Osteoblast (primary cell): Measurements from ENCODE around the gene ADI1. TPM values are rescaled to one million over a fixed set of nuclear protein-coding genes. Genes with fewer than 3 reads are reported as not detected.
"Not testable (repeated sequence)": the region's sequence is repeated elsewhere in the genome, so short reads cannot be mapped to it uniquely, and the experiment has no call there.

Source experiments
- DNase-seq: peaks from one replicate; pipeline ENCODE4 v3.0.0; 2011; ENCODE audit warnings: low spot score, mixed read lengths; ENCODE audit not compliant: insufficient read length; ENCODE audit errors: missing footprints
- H2AFZ ChIP-seq: 2 replicates; pipeline ENCODE4 v1.6.0; 2011; ENCODE audit warnings: mild to moderate bottlenecking, low read length
- H3K27ac ChIP-seq: 2 replicates; pipeline ENCODE4 v1.5.1; 2011; ENCODE audit warnings: mild to moderate bottlenecking, low read depth, low read length, moderate library complexity
- H3K27me3 ChIP-seq: 2 replicates; pipeline ENCODE4 v1.6.0; 2012; ENCODE audit warnings: mild to moderate bottlenecking, control low read depth, inconsistent platforms, low read length, moderate library complexity; ENCODE audit not compliant: insufficient read depth
- H3K36me3 ChIP-seq: 2 replicates; pipeline ENCODE4 v1.5.1; 2011; ENCODE audit warnings: mild to moderate bottlenecking, low read length, control low read depth, moderate library complexity; ENCODE audit not compliant: insufficient read depth
- H3K4me1 ChIP-seq: 2 replicates; pipeline ENCODE4 v1.5.1; 2011; ENCODE audit warnings: mild to moderate bottlenecking, low read length, control low read depth, moderate library complexity; ENCODE audit not compliant: insufficient read depth
- H3K4me2 ChIP-seq: 2 replicates; pipeline ENCODE4 v1.6.0; 2011; ENCODE audit warnings: mild to moderate bottlenecking, low read length; ENCODE audit not compliant: insufficient read depth
- H3K4me3 ChIP-seq: fragments of 200-600 bp; sonication (generic); 3 replicates; pipeline ENCODE4 v1.5.1; 2012; ENCODE audit warnings: mild to moderate bottlenecking, low read length, inconsistent platforms; ENCODE audit not compliant: insufficient read depth
- H3K79me2 ChIP-seq: 2 replicates; pipeline ENCODE4 v1.6.0; 2012; ENCODE audit warnings: mild to moderate bottlenecking, low read length, control low read depth, inconsistent platforms; ENCODE audit not compliant: insufficient read depth
- H3K9me3 ChIP-seq: 2 replicates; pipeline ENCODE4 v1.5.1; 2011; ENCODE audit warnings: low read depth, low read length, control low read depth
- H4K20me1 ChIP-seq: 2 replicates; pipeline ENCODE4 v1.6.0; 2012; ENCODE audit warnings: mild to moderate bottlenecking, low read length, control low read depth; ENCODE audit not compliant: insufficient read depth
- CTCF ChIP-seq: IDR thresholded peaks from 2 replicates; pipeline ENCODE4 v1.5.1; 2011; ENCODE audit warnings: mild to moderate bottlenecking, low read depth, low read length, moderate library complexity; ENCODE audit errors: extremely low read depth
- total RNA-seq: library from RNA; depleted of rRNA; stranded (reverse); fragments of >200 nt; gene quantifications from 2 replicates; pipeline ENCODE4 v1.2.3, GENCODE V29; 2012

ADI1 gene
- total RNA-seq, 1 donor = 55.4 TPM

- Histone ChIP-seq H2AFZ (no peak overlapping the region), H4K20me1 (no peaks in the 10 kb centered on the region), H3K4me2 (no peak overlapping the region), H3K36me3 (peaks cover 27% of the 10 kb centered on the region), H3K79me2 (no peaks in the 10 kb centered on the region), H3K27me3 (no peaks in the 10 kb centered on the region), H3K27ac (no peak overlapping the region), H3K4me1 (peaks cover 5% of the 10 kb centered on the region), H3K4me3 (no peak overlapping the region), H3K9me3 (no peaks in the 10 kb centered on the region)
- TF ChIP-seq CTCF = no peak
- DNase-seq = peak; percentile 63
Observed at GRCh38 chr2:3457524-3458395, 61.6 kb downstream of the ADI1 start.

GRCh38 chr2:3456125-3456524 is 63.2 kb downstream of the ADI1 start:
- Histone ChIP-seq H3K27ac (no peak overlapping the region), H3K4me2 (no peak overlapping the region), H2AFZ (no peak overlapping the region), H3K4me3 (no peak overlapping the region), H3K9me3 (no peaks in the 10 kb centered on the region), H4K20me1 (no peaks in the 10 kb centered on the region), H3K4me1 (no peaks in the 10 kb centered on the region), H3K79me2 (no peaks in the 10 kb centered on the region), H3K36me3 (peaks cover 26% of the 10 kb centered on the region), H3K27me3 (no peaks in the 10 kb centered on the region)
- no peak for TF ChIP-seq CTCF
- peak; percentile 36 for DNase-seq

- Histone ChIP-seq H2AFZ (no peak overlapping the region), H3K4me2 (no peak overlapping the region), H3K27ac (no peak overlapping the region), H3K4me1 (no peaks in the 10 kb centered on the region), H3K27me3 (no peaks in the 10 kb centered on the region), H3K9me3 (no peaks in the 10 kb centered on the region), H3K36me3 (peaks cover 35% of the 10 kb centered on the region), H4K20me1 (no peaks in the 10 kb centered on the region), H3K79me2 (no peaks in the 10 kb centered on the region), H3K4me3 (no peak overlapping the region)
- no peak for TF ChIP-seq CTCF
- DNase-seq = peak; percentile 21
Observed at GRCh38 chr2:3454802-3455201, 64.5 kb downstream of the ADI1 start.

- not testable (repeated sequence) for H3K79me2 ChIP-seq, H2AFZ ChIP-seq, H3K4me3 ChIP-seq, H3K27me3 ChIP-seq, H3K4me1 ChIP-seq, H3K4me2 ChIP-seq, H3K9me3 ChIP-seq, H3K27ac ChIP-seq, H4K20me1 ChIP-seq
- H3K36me3 ChIP-seq = peaks cover 42% of the 10 kb centered on the region
- peak; percentile 29 for DNase-seq
Observed at GRCh38 chr2:3454005-3454404, 65.3 kb downstream of the ADI1 start.
